GM23338 (cell line): ENCODE data around the gene AZIN2. TPM values are rescaled to one million over a fixed set of nuclear protein-coding genes. Genes with fewer than 3 reads are reported as not detected.

ENCODE experiments used
- ATAC-seq: fragments of 200-7000 bp; cut with Tn5 transposase; 3 replicates; pipeline ENCODE4 v1.9.1; 2020
- DNase-seq: peaks from one replicate; pipeline ENCODE4 v3.0.0-alpha.2; 2015; ENCODE audit warnings: low spot score
- H2AFZ ChIP-seq: fragments of 200-600 bp; sonication (generic); 2 replicates; pipeline ENCODE4 v1.8.0; 2016; ENCODE audit warnings: antibody characterized with exemption, mild to moderate bottlenecking, moderate library complexity
- H3F3A ChIP-seq: fragments of 200-600 bp; sonication (generic); replicated peaks from 2 replicates; pipeline ENCODE4 v1.8.0; 2017; ENCODE audit warnings: antibody characterized with exemption, mixed run types, low read depth
- H3K27ac ChIP-seq: fragments of 200-600 bp; sonication (generic); 2 replicates; pipeline ENCODE4 v1.6.1; 2016; ENCODE audit warnings: low read depth
- H3K27me3 ChIP-seq: fragments of 200-600 bp; sonication (generic); 2 replicates; pipeline ENCODE4 v1.8.0; 2016; ENCODE audit warnings: mild to moderate bottlenecking, mixed run types, moderate library complexity; ENCODE audit not compliant: insufficient read depth
- H3K36me3 ChIP-seq: fragments of 200-600 bp; sonication (generic); 2 replicates; pipeline ENCODE4 v1.8.0; 2016; ENCODE audit warnings: mild to moderate bottlenecking; ENCODE audit not compliant: insufficient read depth
- H3K4me1 ChIP-seq: fragments of 200-600 bp; sonication (generic); 2 replicates; pipeline ENCODE4 v1.8.0; 2016; ENCODE audit warnings: mild to moderate bottlenecking, moderate library complexity; ENCODE audit not compliant: insufficient read depth
- H3K4me2 ChIP-seq: fragments of 200-600 bp; sonication (generic); 2 replicates; pipeline ENCODE4 v1.7.1; 2017; ENCODE audit warnings: mixed run types
- H3K4me3 ChIP-seq: fragments of 200-600 bp; sonication (generic); 2 replicates; pipeline ENCODE4 v1.6.1; 2016; ENCODE audit warnings: mixed run types
- H3K79me2 ChIP-seq: fragments of 200-600 bp; sonication (generic); replicated peaks from 2 replicates; pipeline ENCODE4 v1.8.0; 2017; ENCODE audit warnings: mild to moderate bottlenecking; ENCODE audit not compliant: insufficient read depth
- H3K9me2 ChIP-seq: fragments of 200-600 bp; sonication (generic); 2 replicates; pipeline ENCODE4 v1.8.0; 2017; ENCODE audit not compliant: insufficient read depth
- H4K20me1 ChIP-seq: fragments of 200-600 bp; sonication (generic); replicated peaks from 2 replicates; pipeline ENCODE4 v1.8.0; 2017; ENCODE audit warnings: mild to moderate bottlenecking; ENCODE audit not compliant: insufficient read depth
- H3K27ac Mint-ChIP-seq: 2 replicates; pipeline ENCODE4 v1.8.0; 2020; ENCODE audit warnings: inconsistent platforms, mild to moderate bottlenecking, moderate library complexity, mixed read lengths
- H3K27me3 Mint-ChIP-seq: 3 replicates; pipeline ENCODE4 v1.8.0; 2022; ENCODE audit warnings: low read depth, mild to moderate bottlenecking, moderate library complexity, mixed read lengths, inconsistent platforms; ENCODE audit not compliant: insufficient read depth, poor library complexity
- H3K36me3 Mint-ChIP-seq: 3 replicates; pipeline ENCODE4 v1.8.0; 2021; ENCODE audit warnings: low read depth, mild to moderate bottlenecking, inconsistent platforms, moderate library complexity, mixed read lengths
- H3K4me1 Mint-ChIP-seq: 3 replicates; pipeline ENCODE4 v1.8.0; 2020; ENCODE audit warnings: mild to moderate bottlenecking, inconsistent platforms, mixed read lengths
- H3K4me3 Mint-ChIP-seq: 3 replicates; pipeline ENCODE4 v1.8.0; 2021; ENCODE audit warnings: moderate library complexity, mild to moderate bottlenecking, inconsistent platforms, mixed read lengths
- H3K9me3 Mint-ChIP-seq: 3 replicates; pipeline ENCODE4 v1.8.0; 2020; ENCODE audit warnings: moderate library complexity, mild to moderate bottlenecking, inconsistent platforms, mixed read lengths
- CREB1 ChIP-seq: fragments of 250-450 bp; sonication (Bioruptor Pico); IDR thresholded peaks from 2 replicates; pipeline ENCODE4 v1.5.0; 2020; ENCODE audit warnings: low read depth, mild to moderate bottlenecking, moderate library complexity
- CTCF ChIP-seq, 2 experiments: fragments of 200-600 bp in 1 of 2; sonication (generic) in 1 of 2; conservative IDR thresholded peaks; 2 replicates each; pipeline versions ENCODE4 v1.5.1 to v1.6.1; 2016 to 2017; ENCODE audit warnings: antibody characterized with exemption in 2 of 2, low read depth in 2 of 2, mild to moderate bottlenecking in 2 of 2, moderate library complexity in 1 of 2
- ETS1 ChIP-seq: IDR thresholded peaks from 2 replicates; pipeline ENCODE4 v1.6.1; 2016; ENCODE audit warnings: antibody characterized with exemption
- EZH2phosphoT487 ChIP-seq: fragments of 200-600 bp; sonication (generic); IDR thresholded peaks from one replicate; pipeline ENCODE4 v1.8.1; 2018; ENCODE audit warnings: antibody characterized with exemption; ENCODE audit not compliant: unreplicated experiment
- NANOG ChIP-seq: IDR thresholded peaks from 2 replicates; pipeline ENCODE4 v1.6.1; 2016; ENCODE audit warnings: antibody characterized with exemption, borderline replicate concordance
- POLR2AphosphoS5 ChIP-seq: IDR thresholded peaks from 2 replicates; pipeline ENCODE4 v1.6.1; 2016; ENCODE audit warnings: antibody characterized with exemption, low read depth
- REST ChIP-seq: IDR thresholded peaks from one replicate; pipeline ENCODE4 v1.6.1; 2018; ENCODE audit warnings: antibody characterized with exemption; ENCODE audit not compliant: unreplicated experiment
- ZNF331 ChIP-seq: fragments of 250-450 bp; sonication (Bioruptor Pico); IDR thresholded peaks from 2 replicates; pipeline ENCODE4 v1.5.0; 2020; ENCODE audit warnings: low read depth, mild to moderate bottlenecking, moderate library complexity
- polyA plus RNA-seq: library from polyadenylated mRNA; unstranded; fragments of >200 nt; fragmentation: Nextera tagmentation; extraction: Ambion mirVana; gene quantifications from 2 replicates; pipeline ENCODE4 v1.2.1, GENCODE V29; 2016
- total RNA-seq: library from RNA; depleted of rRNA; stranded (reverse); fragments of >200 nt; shearing (Covaris generic); gene quantifications from 2 replicates; pipeline ENCODE4 v1.2.3, GENCODE V29; 2014

AZIN2 gene
- total and polyA plus RNA-seq, 2 experiments from 2014 or later = 0.37 to 1.2 TPM

GRCh38 chr1:33165209-33165608, 84.3 kb downstream of the AZIN2 start:
- H3K4me1 Mint-ChIP-seq = peaks cover 61% of the 10 kb centered on the region
- H3K4me1 ChIP-seq = peaks cover 40% of the 10 kb centered on the region
- H3K27ac ChIP-seq = no peak overlapping the region
- TF ChIP-seq ZNF331 (no peak), CTCF (conservative IDR thresholded peaks at IDR 0.05; ENCODE audit: low read depth in 2 of 2) (no peak), POLR2AphosphoS5 (0 out of 2 replicates have a peak, but pooled peaks have one; percentile 35)
- DNase-seq (peak; percentile 95), ATAC-seq (peak; percentile 82)
- peak overlapping the region; percentile 66; the same call in 1 of the 2 replicates for H2AFZ ChIP-seq
- H3F3A ChIP-seq = no peaks in the 10 kb centered on the region
- no peaks in the 10 kb centered on the region for H3K36me3 ChIP-seq
- peak overlapping the region; percentile 64 for H3K4me2 ChIP-seq
- peaks cover 6% of the 10 kb centered on the region; the same call in 1 of the 2 replicates for H4K20me1 ChIP-seq
- no peak overlapping the region for H3K27ac Mint-ChIP-seq
- no peaks in the 10 kb centered on the region for H3K27me3 ChIP-seq
- H3K36me3 Mint-ChIP-seq = peaks cover 17% of the 10 kb centered on the region
- peaks cover 5% of the 10 kb centered on the region; the same call in 2 of the 3 replicates for H3K9me3 Mint-ChIP-seq
- H3K9me2 ChIP-seq = no peaks in the 10 kb centered on the region
- H3K79me2 ChIP-seq = no peaks in the 10 kb centered on the region
- peak overlapping the region; percentile 30; the same call in 1 of the 2 replicates for H3K4me3 ChIP-seq
- H3K27me3 Mint-ChIP-seq = peaks cover 4% of the 10 kb centered on the region
- peak overlapping the region; percentile 15; the same call in 1 of the 3 replicates for H3K4me3 Mint-ChIP-seq

DNA sequence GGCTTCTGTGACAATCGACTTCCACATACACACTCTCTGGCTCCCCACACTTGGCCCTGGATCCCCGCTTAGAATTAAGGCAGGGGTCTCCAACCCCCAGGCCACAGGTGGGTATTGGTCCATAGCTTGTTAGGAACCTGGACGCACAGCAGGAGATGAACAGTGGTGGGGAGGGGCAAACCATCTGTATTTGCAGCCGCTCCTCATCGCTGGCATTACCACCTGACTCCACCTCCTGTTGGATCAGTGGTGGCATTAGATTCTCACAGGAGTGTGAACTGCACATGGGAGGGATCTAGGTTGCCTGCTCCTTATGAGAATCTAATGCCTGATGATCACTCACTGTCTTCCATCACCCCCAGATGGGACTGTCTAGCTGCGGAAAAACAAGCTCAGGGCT, 84.9 kb downstream of the AZIN2 start:
- peak overlapping the region; percentile 15; the same call in 1 of the 3 replicates for H3K4me3 Mint-ChIP-seq
- H3K4me1 Mint-ChIP-seq = peaks cover 57% of the 10 kb centered on the region
- ATAC-seq (no peak), DNase-seq (no peak)
- H3K79me2 ChIP-seq = no peaks in the 10 kb centered on the region
- peaks cover 5% of the 10 kb centered on the region; the same call in 2 of the 3 replicates for H3K9me3 Mint-ChIP-seq
- H3K27ac ChIP-seq = no peak overlapping the region
- peaks cover 6% of the 10 kb centered on the region; the same call in 1 of the 2 replicates for H4K20me1 ChIP-seq
- H3K4me2 ChIP-seq = peak overlapping the region; percentile 64; the same call in 1 of the 2 replicates
- no peak overlapping the region for H2AFZ ChIP-seq
- H3K36me3 ChIP-seq = no peaks in the 10 kb centered on the region
- H3K4me1 ChIP-seq = peaks cover 36% of the 10 kb centered on the region
- no peaks in the 10 kb centered on the region for H3K9me2 ChIP-seq
- peak overlapping the region; percentile 30; the same call in 1 of the 2 replicates for H3K4me3 ChIP-seq
- no peaks in the 10 kb centered on the region for H3F3A ChIP-seq
- H3K27ac Mint-ChIP-seq = no peak overlapping the region
- no peaks in the 10 kb centered on the region for H3K27me3 ChIP-seq
- H3K36me3 Mint-ChIP-seq = peaks cover 17% of the 10 kb centered on the region
- peaks cover 4% of the 10 kb centered on the region for H3K27me3 Mint-ChIP-seq
- TF ChIP-seq NANOG (no peak), REST (no peak), ETS1 (no peak), EZH2phosphoT487 (no peak), CREB1 (no peak), POLR2AphosphoS5 (no peak), CTCF (conservative IDR thresholded peaks at IDR 0.05; ENCODE audit: low read depth in 2 of 2) (no peak)
